Hepatocyte (in vitro differentiated cells): ENCODE measurements around the gene MTCH1. TPM values are rescaled to one million over a fixed set of nuclear protein-coding genes. Genes with fewer than 3 reads are reported as not detected.
A peak's percentile ranks its signal among the peaks of the same experiment; 100 is the strongest.

Experiments used
- DNase-seq: peaks from one replicate; pipeline ENCODE4 v3.0.0-alpha.2; 2016; ENCODE audit warnings: low spot score
- H2AFZ ChIP-seq: fragments of 200-600 bp; sonication (generic); 2 replicates; pipeline ENCODE4 v1.6.0; 2016; ENCODE audit warnings: antibody characterized with exemption, mild to moderate bottlenecking
- H3K27ac ChIP-seq: fragments of 200-600 bp; sonication (generic); 2 replicates; pipeline ENCODE4 v1.5.1; 2016; ENCODE audit warnings: mild to moderate bottlenecking
- H3K27me3 ChIP-seq: fragments of 200-600 bp; sonication (generic); 2 replicates; pipeline ENCODE4 v1.6.1; 2016
- H3K36me3 ChIP-seq: fragments of 200-600 bp; sonication (generic); replicated peaks from 2 replicates; pipeline ENCODE4 v1.5.1; 2016; ENCODE audit warnings: low read depth; ENCODE audit not compliant: insufficient read depth
- H3K4me1 ChIP-seq: fragments of 200-600 bp; sonication (generic); 2 replicates; pipeline ENCODE4 v1.5.1; 2016; ENCODE audit warnings: mild to moderate bottlenecking, moderate library complexity; ENCODE audit not compliant: insufficient read depth
- H3K4me2 ChIP-seq: fragments of 200-600 bp; sonication (generic); 2 replicates; pipeline ENCODE4 v1.6.0; 2016
- H3K4me3 ChIP-seq: fragments of 200-600 bp; sonication (generic); 2 replicates; pipeline ENCODE4 v1.5.1; 2016; ENCODE audit warnings: mild to moderate bottlenecking
- H3K79me2 ChIP-seq: fragments of 200-600 bp; sonication (generic); 2 replicates; pipeline ENCODE4 v1.6.0; 2017; ENCODE audit warnings: mild to moderate bottlenecking
- H3K9me2 ChIP-seq: fragments of 200-600 bp; sonication (generic); replicated peaks from 2 replicates; pipeline ENCODE4 v1.6.0; 2017; ENCODE audit warnings: mild to moderate bottlenecking; ENCODE audit not compliant: insufficient read depth
- H3K9me3 ChIP-seq: fragments of 200-600 bp; sonication (generic); 2 replicates; pipeline ENCODE4 v1.5.1; 2016; ENCODE audit warnings: low read depth, mild to moderate bottlenecking
- H4K20me1 ChIP-seq: fragments of 200-600 bp; sonication (generic); 2 replicates; pipeline ENCODE4 v1.6.0; 2016; ENCODE audit warnings: mild to moderate bottlenecking; ENCODE audit not compliant: insufficient read depth, poor library complexity, severe bottlenecking
- EZH2 ChIP-seq: fragments of 200-600 bp; sonication (generic); IDR thresholded peaks from 2 replicates; pipeline ENCODE4 v1.6.1; 2016; ENCODE audit warnings: antibody characterized with exemption, mild to moderate bottlenecking, borderline replicate concordance
- EZH2phosphoT487 ChIP-seq: fragments of 200-600 bp; sonication (generic); IDR thresholded peaks from one replicate; pipeline ENCODE4 v1.6.1; 2018; ENCODE audit warnings: antibody characterized with exemption, mild to moderate bottlenecking, low read depth, moderate library complexity; ENCODE audit not compliant: unreplicated experiment, severe bottlenecking
- WGBS: methylation state at CpG from one replicate; pipeline ENCODE4 v1.1.6; 2016; ENCODE audit warnings: low lambda C conversion rate; ENCODE audit errors: missing lambda C conversion rate; 5-methylcytosine and 5-hydroxymethylcytosine counted together
- polyA plus RNA-seq: library from polyadenylated mRNA; unstranded; fragments of >200 nt; fragmentation: Nextera tagmentation; extraction: Ambion mirVana; gene quantifications from 2 replicates; pipeline ENCODE4 v1.2.1, GENCODE V29; 2016
- total RNA-seq: library from RNA; depleted of rRNA; stranded (reverse); fragments of >200 nt; gene quantifications from 2 replicates; pipeline ENCODE4 v1.2.3, GENCODE V29; 2014
- TF ChIP-seq, protein P1 (sequence below): fragments of 200-600 bp; sonication (generic); IDR thresholded peaks from 2 replicates; pipeline ENCODE4 v1.5.1; 2016; ENCODE audit warnings: antibody characterized with exemption, mild to moderate bottlenecking; ENCODE audit not compliant: poor library complexity

MTCH1 gene
- total and polyA plus RNA-seq, 2 experiments from 2014 or later, result 203 to 395 TPM

DNA sequence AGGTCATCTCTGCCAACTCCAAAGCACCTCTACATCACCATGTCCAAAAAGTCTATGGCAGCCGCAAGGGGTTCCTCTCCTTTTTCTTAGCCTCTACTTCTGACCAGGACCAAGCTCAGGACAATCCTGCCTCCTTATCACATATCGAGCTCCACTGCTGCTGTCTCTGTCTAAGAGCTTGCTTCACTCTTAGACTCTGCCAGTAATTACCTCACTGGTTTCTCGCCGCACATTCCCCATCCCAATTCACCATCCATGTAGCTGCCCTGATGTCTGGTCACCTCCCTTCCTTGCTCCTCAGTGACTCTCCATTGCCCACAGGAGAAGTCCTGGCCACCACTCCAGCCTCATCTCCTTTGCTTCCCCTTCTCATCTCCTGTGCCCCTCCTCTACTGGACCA is 55.5 kb downstream of the MTCH1 start:
- Histone ChIP-seq H3K4me3 (no peak overlapping the region), H3K79me2 (no peaks in the 10 kb centered on the region), H3K27me3 (no peaks in the 10 kb centered on the region), H3K4me2 (no peak overlapping the region), H2AFZ (no peak overlapping the region), H3K9me2 (no peaks in the 10 kb centered on the region), H3K4me1 (peaks cover 33% of the 10 kb centered on the region), H3K27ac (no peak overlapping the region), H4K20me1 (no peaks in the 10 kb centered on the region), H3K36me3 (no peaks in the 10 kb centered on the region), H3K9me3 (no peaks in the 10 kb centered on the region)
- no peak for DNase-seq
- TF ChIP-seq EZH2 (no peak), EZH2phosphoT487 (no peak)
- TF ChIP-seq, protein P1, sequence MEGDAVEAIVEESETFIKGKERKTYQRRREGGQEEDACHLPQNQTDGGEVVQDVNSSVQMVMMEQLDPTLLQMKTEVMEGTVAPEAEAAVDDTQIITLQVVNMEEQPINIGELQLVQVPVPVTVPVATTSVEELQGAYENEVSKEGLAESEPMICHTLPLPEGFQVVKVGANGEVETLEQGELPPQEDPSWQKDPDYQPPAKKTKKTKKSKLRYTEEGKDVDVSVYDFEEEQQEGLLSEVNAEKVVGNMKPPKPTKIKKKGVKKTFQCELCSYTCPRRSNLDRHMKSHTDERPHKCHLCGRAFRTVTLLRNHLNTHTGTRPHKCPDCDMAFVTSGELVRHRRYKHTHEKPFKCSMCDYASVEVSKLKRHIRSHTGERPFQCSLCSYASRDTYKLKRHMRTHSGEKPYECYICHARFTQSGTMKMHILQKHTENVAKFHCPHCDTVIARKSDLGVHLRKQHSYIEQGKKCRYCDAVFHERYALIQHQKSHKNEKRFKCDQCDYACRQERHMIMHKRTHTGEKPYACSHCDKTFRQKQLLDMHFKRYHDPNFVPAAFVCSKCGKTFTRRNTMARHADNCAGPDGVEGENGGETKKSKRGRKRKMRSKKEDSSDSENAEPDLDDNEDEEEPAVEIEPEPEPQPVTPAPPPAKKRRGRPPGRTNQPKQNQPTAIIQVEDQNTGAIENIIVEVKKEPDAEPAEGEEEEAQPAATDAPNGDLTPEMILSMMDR, result no peak
- WGBS, result 93% methylated on average over 4 of the region's 4 CpGs

DNA sequence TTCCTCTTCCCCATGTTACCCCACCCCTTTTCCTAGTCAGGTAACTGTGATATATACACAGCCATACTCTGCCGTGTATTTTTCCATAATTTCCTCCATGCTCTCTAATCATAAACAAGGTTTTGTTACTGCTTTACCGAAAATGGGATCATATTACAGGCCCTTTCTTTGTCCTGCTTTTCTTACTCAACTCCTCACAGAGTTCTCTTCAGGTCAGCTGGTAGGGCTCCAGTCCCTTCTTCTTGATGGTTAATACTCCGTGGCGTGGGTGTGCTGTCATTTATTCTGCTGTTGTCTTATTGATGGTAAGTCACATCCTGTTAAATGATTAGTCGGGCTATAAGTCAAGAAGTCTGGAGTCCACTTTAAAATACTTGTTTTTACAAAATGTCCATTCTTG is 56.4 kb downstream of the MTCH1 start:
- no peaks in the 10 kb centered on the region for H3K9me2 ChIP-seq
- TF ChIP-seq EZH2, result no peak
- no peak for TF ChIP-seq EZH2phosphoT487
- TF ChIP-seq, protein P1, result no peak
- H3K79me2 ChIP-seq, result no peaks in the 10 kb centered on the region
- peaks cover 42% of the 10 kb centered on the region for H3K4me1 ChIP-seq
- H3K36me3 ChIP-seq, result no peaks in the 10 kb centered on the region
- no peak overlapping the region for H2AFZ ChIP-seq
- DNase-seq, result no peak
- no peak overlapping the region for H3K4me2 ChIP-seq
- H3K4me3 ChIP-seq, result no peak overlapping the region
- peak overlapping the region; percentile 6 for H3K27ac ChIP-seq
- 67% methylated on average over 5 of the region's 5 CpGs for WGBS
- no peaks in the 10 kb centered on the region for H3K9me3 ChIP-seq
- H3K27me3 ChIP-seq, result no peaks in the 10 kb centered on the region
- no peaks in the 10 kb centered on the region for H4K20me1 ChIP-seq

DNA sequence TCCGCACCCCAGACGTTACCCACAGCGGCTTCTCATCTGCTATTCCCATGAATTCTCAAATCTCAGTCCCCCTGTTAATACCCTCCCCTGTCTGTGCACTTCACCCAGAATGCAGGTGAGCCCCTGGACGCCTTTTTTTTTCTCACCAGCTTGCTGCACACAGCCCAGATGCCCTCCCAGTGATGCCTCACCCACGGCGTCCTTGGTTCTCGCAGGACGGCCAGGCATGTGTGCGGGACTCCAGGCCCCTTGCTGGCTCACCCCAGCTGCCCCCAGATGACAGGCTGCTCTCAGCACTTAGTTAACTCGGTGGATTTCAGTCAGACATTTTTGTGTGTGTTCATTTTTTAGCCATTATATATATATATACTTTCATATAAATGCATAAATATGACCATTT is 56.8 kb downstream of the MTCH1 start:
- H3K36me3 ChIP-seq, result no peaks in the 10 kb centered on the region
- H4K20me1 ChIP-seq, result no peaks in the 10 kb centered on the region
- H3K9me2 ChIP-seq, result no peaks in the 10 kb centered on the region
- no peak overlapping the region for H3K27ac ChIP-seq
- H3K9me3 ChIP-seq, result no peaks in the 10 kb centered on the region
- H2AFZ ChIP-seq, result no peak overlapping the region
- no peaks in the 10 kb centered on the region for H3K79me2 ChIP-seq
- TF ChIP-seq, protein P1, result no peak
- TF ChIP-seq EZH2phosphoT487 (no peak), EZH2 (no peak)
- WGBS, result 81% methylated on average over 10 of the region's 10 CpGs
- H3K4me3 ChIP-seq, result no peak overlapping the region
- no peaks in the 10 kb centered on the region for H3K27me3 ChIP-seq
- H3K4me1 ChIP-seq, result peaks cover 46% of the 10 kb centered on the region
- no peak overlapping the region for H3K4me2 ChIP-seq
- no peak for DNase-seq

DNA sequence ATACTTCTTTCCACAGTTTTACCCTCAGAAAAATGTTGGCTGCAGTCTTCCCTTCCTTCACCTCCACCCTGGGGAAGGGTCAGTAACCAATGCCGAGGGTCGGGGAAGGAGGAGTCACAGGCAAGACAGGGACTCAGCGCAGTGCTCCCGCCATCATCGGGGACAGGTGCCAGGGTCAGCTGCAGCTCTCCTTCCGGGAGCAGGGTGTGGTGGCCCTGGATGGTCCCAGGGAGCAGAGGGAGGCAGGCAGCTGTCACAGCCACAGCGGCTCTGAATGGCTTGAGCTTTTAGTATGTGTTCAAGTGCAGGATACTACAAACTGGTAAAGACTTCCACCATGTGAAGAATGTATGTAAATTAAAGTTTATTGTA is 57.5 kb downstream of the MTCH1 start:
- whole genome bisulfite sequencing, result 76% methylated on average over 7 of the region's 7 CpGs
- peak overlapping the region; percentile 30 for H3K27ac ChIP-seq

More for the DNA sequence above, 57.5 kb downstream of the MTCH1 start:
- Histone ChIP-seq H3K9me2 (no peaks in the 10 kb centered on the region), H3K4me3 (no peak overlapping the region), H2AFZ (no peak overlapping the region), H3K36me3 (no peaks in the 10 kb centered on the region), H3K9me3 (no peaks in the 10 kb centered on the region), H4K20me1 (no peaks in the 10 kb centered on the region), H3K27me3 (no peaks in the 10 kb centered on the region), H3K79me2 (no peaks in the 10 kb centered on the region), H3K4me1 (peaks cover 49% of the 10 kb centered on the region), H3K4me2 (no peak overlapping the region)
- no peak for DNase-seq
- TF ChIP-seq EZH2, result no peak
- no peak for TF ChIP-seq EZH2phosphoT487
- TF ChIP-seq, protein P1, result no peak
